ENCODE results near the gene SCN10A.

The SCN10A gene

DNA sequence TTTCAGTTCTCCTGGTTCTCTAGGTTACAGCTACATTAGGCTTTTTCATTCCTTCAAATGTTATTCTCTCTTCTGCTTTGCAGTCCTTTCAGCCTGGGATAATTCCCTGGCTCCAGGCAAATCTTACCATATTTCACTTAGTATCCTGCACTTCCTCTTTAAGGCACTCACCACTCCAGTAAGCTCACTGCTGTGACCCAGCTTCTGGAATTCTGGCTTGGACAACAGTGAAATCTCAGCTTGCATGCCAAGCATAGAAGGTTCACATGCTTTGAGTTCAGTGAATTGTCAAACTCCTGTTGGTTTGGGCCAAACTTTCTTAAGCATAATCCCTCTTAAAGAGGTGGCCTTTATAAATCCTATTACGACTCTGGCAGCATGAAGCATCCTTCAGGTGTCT is 69.4 kb downstream of the SCN10A start:
- Mint-ChIP-seq H3K4me1 (ENCODE audit: low read depth) (peaks cover 9% of the 10 kb centered on the region), H3K27me3 (no peaks in the 10 kb centered on the region), H3K4me3 (no peak overlapping the region), H3K36me3 (ENCODE audit: low read depth) (no peaks in the 10 kb centered on the region), H3K27ac (no peak overlapping the region), H3K9me3 (no peaks in the 10 kb centered on the region)
- intact Hi-C loops (cut with micrococcal nuclease): no loop called here

DNA sequence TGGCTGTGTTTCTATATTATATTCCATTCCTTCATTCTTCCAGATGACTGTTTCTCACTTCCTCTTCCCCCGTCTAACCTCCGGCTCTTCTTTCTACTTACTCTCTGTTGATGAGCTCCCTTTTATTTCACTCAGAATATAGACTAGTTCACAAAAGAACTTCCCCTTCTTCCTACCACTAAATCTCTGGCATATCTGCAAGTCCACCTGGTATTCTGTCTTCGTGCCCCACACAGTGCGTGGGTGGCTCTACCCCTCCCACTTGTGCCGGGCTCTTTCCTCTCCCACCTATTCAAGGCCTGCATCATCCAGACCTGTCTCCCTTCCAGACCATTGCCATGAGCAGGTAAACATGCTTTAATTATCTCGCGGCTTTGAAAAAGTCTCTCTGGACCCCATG is 73.0 kb downstream of the SCN10A start:
- intact Hi-C loops (cut with micrococcal nuclease): no loop called here
- no peaks in the 10 kb centered on the region for H3K9me3 Mint-ChIP-seq
- peaks cover 9% of the 10 kb centered on the region for H3K4me1 Mint-ChIP-seq (ENCODE audit: low read depth)
- no peaks in the 10 kb centered on the region for H3K36me3 Mint-ChIP-seq (ENCODE audit: low read depth)
- no peaks in the 10 kb centered on the region for H3K27me3 Mint-ChIP-seq
- H3K4me3 Mint-ChIP-seq: no peak overlapping the region
- no peak overlapping the region for H3K27ac Mint-ChIP-seq

DNA sequence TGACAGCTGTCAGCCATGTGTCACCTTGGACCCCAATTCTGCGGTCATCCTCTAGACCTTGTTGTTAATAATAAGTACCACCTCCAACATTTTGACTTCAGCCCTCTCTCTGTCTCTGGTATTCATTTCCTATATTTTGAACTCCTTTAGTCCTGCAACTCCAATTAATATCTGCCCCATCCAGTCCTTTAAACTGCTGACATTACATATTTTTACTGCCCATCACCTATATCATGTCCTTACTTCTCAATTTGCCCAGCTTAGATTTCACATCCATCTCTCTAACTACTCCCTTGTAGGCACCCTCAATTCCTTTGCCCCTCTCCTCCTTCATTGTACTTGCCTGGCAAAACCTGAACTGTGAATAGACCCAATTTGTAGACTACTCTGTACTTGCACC is 73.5 kb downstream of the SCN10A start:
- intact Hi-C loops (cut with micrococcal nuclease): no loop called here
- no peaks in the 10 kb centered on the region for H3K27me3 Mint-ChIP-seq
- peaks cover 9% of the 10 kb centered on the region for H3K4me1 Mint-ChIP-seq (ENCODE audit: low read depth)
- no peaks in the 10 kb centered on the region for H3K36me3 Mint-ChIP-seq (ENCODE audit: low read depth)
- H3K9me3 Mint-ChIP-seq: no peaks in the 10 kb centered on the region
- H3K4me3 Mint-ChIP-seq: no peak overlapping the region
- H3K27ac Mint-ChIP-seq: no peak overlapping the region

DNA sequence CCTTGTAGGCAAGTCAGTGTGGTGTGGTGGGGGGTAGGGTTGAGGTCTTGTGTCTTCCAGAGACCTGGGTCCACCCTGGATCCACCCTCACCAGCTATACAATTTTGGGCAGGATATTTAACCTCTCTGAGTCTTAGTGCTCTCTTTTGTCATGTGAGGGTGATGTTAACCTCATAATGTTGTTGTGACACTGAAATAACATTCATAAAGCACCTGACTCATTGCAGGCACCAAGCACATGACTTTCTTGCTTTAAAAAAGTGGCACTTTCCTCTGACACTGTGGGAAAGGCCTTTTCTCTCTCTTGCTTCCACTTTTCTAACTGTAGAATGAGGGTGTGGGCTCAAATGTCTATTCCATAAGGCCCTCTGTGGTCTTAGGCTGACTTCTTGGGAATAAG is 75.5 kb downstream of the SCN10A start:
- Mint-ChIP-seq H3K9me3 (no peaks in the 10 kb centered on the region), H3K27ac (no peak overlapping the region), H3K4me1 (ENCODE audit: low read depth) (peaks cover 9% of the 10 kb centered on the region), H3K4me3 (no peak overlapping the region), H3K36me3 (ENCODE audit: low read depth) (no peaks in the 10 kb centered on the region), H3K27me3 (no peaks in the 10 kb centered on the region)
- intact Hi-C loops (cut with micrococcal nuclease): no loop called here

DNA sequence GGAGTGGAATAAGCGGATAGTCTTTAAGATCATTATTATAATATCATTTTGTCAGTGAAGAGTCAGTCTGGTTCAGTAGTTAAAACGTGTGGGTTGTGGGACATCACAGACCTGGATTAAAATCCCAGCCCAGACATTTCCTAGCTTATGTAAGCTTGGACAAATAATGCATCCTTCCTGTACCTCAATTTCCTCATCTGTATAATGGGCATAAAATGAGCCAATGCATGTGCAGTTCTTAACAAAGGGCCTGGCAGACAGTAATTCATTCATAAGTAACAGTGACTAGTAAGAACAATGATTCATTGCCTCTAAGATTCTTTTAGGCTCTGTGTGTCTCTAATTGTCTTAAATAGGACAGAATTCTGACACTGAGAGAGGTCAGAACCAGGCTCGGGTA is 76.1 kb downstream of the SCN10A start:
- Mint-ChIP-seq H3K9me3 (no peaks in the 10 kb centered on the region), H3K4me3 (no peak overlapping the region), H3K36me3 (ENCODE audit: low read depth) (no peaks in the 10 kb centered on the region), H3K27me3 (no peaks in the 10 kb centered on the region), H3K27ac (no peak overlapping the region), H3K4me1 (ENCODE audit: low read depth) (peaks cover 9% of the 10 kb centered on the region)
- intact Hi-C loops (cut with micrococcal nuclease): loop anchor here (10.0 kb wide), 1 partner anchor 255 kb away; no protein-coding TSS in a partner anchor

DNA sequence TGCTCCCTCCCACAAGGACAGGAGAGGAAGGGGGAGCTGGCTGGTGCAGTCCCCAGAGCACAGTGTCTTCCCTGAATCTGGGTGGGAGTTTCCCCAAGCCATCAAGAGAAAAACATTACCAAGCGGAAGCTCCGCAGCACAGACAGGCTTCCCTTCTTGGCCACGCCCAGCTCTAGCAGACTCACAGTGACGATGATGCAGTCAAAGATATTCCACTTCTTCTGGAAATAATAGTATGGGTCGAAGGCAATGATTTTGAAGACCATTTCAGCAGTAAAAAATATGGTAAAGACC is 76.7 kb downstream of the SCN10A start:
- H3K27me3 Mint-ChIP-seq: no peaks in the 10 kb centered on the region
- H3K36me3 Mint-ChIP-seq (ENCODE audit: low read depth): no peaks in the 10 kb centered on the region
- H3K4me3 Mint-ChIP-seq: no peak overlapping the region
- no peaks in the 10 kb centered on the region for H3K9me3 Mint-ChIP-seq
- H3K27ac Mint-ChIP-seq: no peak overlapping the region
- H3K4me1 Mint-ChIP-seq (ENCODE audit: low read depth): peaks cover 9% of the 10 kb centered on the region
- intact Hi-C loops (cut with micrococcal nuclease): loop anchor here (10.0 kb wide), 1 partner anchor 255 kb away; no protein-coding TSS in a partner anchor

DNA sequence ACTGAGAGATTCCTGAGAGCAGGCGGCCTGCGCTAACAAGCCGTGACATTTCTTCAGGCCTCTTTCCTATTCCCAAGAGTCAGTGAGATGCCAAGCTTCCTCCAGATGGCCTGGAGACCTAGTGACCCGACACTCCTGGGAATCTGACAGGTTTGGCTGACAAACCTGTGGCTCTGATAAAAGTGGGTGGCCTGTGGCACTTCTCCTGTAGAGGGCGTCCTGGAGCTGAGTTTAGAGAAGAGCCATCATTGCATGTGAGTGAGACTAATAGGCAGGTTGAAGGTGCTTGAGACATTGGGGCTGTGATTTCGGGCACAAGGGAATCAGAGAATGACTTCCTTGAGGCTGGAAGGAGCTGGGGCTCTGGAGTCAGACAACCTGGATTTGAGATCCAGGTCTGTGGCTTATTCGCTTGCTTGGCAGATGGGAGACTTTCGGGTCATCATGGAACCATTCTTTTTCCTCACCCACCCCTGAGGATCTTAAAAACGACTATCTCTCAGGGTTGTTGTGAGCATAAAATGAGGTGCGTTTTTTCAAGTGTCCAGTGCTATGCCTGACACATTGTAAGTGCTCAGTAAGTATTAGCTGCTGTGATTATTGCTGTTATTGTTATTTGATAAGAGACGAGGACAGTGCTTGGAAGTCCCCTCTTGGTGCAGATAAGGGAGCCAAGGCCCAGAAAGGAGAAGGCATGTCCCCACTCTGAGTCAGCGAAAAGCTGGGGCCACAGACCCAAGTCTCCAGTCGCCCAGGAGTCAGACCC is 77.2 kb downstream of the SCN10A start:
- H3K4me1 Mint-ChIP-seq (ENCODE audit: low read depth): peaks cover 9% of the 10 kb centered on the region
- intact Hi-C loops (cut with micrococcal nuclease): loop anchor here (10.0 kb wide), 1 partner anchor 256 kb away; no protein-coding TSS in a partner anchor
- H3K36me3 Mint-ChIP-seq (ENCODE audit: low read depth): no peaks in the 10 kb centered on the region
- no peak overlapping the region for H3K4me3 Mint-ChIP-seq
- no peaks in the 10 kb centered on the region for H3K27me3 Mint-ChIP-seq
- H3K27ac Mint-ChIP-seq: no peak overlapping the region
- no peaks in the 10 kb centered on the region for H3K9me3 Mint-ChIP-seq

DNA sequence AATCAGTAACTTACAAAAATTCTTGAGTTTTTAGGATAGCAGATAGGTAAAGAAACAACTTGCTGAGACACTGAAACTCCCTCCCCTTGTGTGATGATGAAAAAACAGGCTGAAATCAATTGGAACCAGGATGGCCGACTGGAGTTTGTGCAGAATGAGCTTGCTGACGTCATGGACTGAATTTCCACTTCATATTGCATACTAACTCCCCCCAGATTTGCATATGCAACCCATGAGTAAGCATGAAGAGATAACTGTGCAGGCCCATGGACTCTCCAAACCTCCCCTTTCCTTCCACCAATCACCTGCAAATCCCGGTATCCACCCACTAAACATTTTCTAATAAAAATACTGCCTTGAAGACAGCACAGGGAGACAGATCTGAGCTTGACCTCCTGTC is 84.5 kb downstream of the SCN10A start:
- Mint-ChIP-seq H3K36me3 (ENCODE audit: low read depth) (no peaks in the 10 kb centered on the region), H3K4me3 (no peak overlapping the region), H3K27ac (no peak overlapping the region), H3K27me3 (no peaks in the 10 kb centered on the region), H3K9me3 (no peaks in the 10 kb centered on the region), H3K4me1 (ENCODE audit: low read depth) (no peaks in the 10 kb centered on the region)
- intact Hi-C loops (cut with micrococcal nuclease): loop anchor here (10.0 kb wide), 1 partner anchor 263 kb away; no protein-coding TSS in a partner anchor

DNA sequence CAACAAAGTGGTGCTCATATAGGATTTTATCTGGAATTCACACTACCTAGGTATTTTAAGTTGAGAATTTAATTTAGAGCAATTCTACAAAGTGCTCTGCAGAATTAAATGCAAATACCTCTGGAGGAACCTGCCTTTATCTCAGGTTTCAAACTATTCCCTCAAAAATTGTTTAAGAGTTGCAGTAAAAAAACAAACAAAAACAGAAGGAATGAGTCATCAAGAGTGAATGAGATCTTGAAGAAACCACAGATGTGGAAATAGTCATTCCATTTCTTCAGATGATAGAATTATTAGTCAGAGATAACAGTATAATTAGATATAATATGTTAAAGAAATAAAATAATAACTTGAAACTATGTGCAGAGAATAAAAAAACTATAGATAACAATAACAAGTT is 85.7 kb downstream of the SCN10A start:
- Mint-ChIP-seq H3K27me3 (no peaks in the 10 kb centered on the region), H3K4me1 (ENCODE audit: low read depth) (no peaks in the 10 kb centered on the region), H3K9me3 (no peaks in the 10 kb centered on the region), H3K27ac (no peak overlapping the region), H3K36me3 (ENCODE audit: low read depth) (no peaks in the 10 kb centered on the region), H3K4me3 (no peak overlapping the region)
- intact Hi-C loops (cut with micrococcal nuclease): loop anchor here (10.0 kb wide), 1 partner anchor 265 kb away; no protein-coding TSS in a partner anchor

DNA sequence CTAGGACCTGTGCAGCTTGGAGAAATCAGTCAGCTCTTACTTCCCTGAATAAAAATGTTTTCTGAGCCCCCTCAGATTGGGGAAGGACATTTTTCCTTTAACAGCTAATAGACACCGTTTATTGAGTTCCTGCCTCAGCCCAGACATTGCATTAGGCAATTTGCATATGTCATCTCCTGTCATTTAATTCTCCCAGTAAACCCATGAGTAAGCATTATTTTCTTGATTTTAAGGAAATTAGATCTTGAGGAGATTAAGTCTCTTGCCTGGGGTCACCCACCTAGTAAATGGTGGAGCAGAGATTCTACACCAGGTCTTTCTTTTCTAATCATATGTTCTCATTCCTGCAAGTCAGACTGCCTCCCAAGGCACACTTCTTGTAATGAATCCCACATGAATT is 88.0 kb downstream of the SCN10A start:
- H3K4me3 Mint-ChIP-seq: no peak overlapping the region
- intact Hi-C loops (cut with micrococcal nuclease): no loop called here
- H3K27me3 Mint-ChIP-seq: no peaks in the 10 kb centered on the region
- H3K9me3 Mint-ChIP-seq: no peaks in the 10 kb centered on the region
- no peak overlapping the region for H3K27ac Mint-ChIP-seq
- no peaks in the 10 kb centered on the region for H3K4me1 Mint-ChIP-seq (ENCODE audit: low read depth)
- no peaks in the 10 kb centered on the region for H3K36me3 Mint-ChIP-seq (ENCODE audit: low read depth)

DNA sequence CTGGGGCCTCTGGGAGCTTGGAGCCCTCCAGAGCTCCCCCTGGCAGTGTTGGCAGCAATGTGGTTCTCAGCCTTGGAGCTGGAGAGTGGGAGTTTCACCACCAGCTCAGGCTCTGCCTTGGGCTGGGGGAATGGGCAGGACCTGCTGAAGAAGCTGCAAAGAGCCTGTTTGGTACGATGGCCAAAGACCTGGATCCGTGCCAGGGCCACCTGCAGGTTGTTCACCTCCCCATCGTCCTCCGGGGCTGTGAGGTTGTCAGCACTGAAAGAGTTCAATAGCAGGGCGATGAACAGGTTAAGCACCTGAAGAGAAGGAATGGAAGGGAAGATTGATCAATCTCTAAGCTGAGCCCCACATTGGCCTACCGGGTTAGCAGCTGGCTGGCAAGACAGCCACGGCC is 89.3 kb downstream of the SCN10A start:
- Mint-ChIP-seq H3K4me1 (ENCODE audit: low read depth) (no peaks in the 10 kb centered on the region), H3K4me3 (no peak overlapping the region), H3K36me3 (ENCODE audit: low read depth) (no peaks in the 10 kb centered on the region), H3K27me3 (no peaks in the 10 kb centered on the region), H3K27ac (no peak overlapping the region), H3K9me3 (no peaks in the 10 kb centered on the region)
- intact Hi-C loops (cut with micrococcal nuclease): no loop called here

DNA sequence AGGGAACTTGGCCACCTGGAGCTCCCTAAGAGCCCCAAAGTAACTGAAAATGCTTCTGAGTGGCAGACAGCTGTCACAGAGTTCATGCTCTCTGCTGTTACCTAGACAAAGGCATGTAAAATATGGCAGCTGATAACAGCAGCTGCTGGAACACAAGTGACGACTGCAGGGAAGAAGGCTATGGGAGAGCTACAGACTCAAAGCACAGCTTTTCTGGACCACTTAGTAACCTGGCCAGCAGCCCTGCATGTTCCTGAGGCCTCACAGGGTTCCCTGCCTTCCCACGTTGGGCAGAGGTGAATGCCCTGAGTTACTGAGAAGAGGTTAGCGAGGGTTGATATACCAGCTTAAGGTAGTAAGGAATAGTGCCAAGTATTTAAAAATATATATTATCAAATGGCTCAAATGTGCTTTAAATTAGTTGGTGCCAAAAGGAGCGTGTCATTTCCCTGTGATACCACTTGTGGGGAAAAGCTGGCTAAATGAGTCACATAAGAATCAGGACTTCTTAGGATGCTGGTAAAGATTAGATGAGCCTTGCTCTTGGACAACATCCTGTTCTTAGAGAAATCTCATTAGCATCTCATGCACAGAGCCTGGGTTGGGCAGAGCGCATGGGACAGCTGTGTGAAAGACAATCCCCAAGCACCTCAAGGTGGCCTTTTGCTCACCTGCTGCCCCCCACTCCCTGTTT is 90.1 kb downstream of the SCN10A start:
- intact Hi-C loops (cut with micrococcal nuclease): no loop called here
- Mint-ChIP-seq H3K4me3 (no peak overlapping the region), H3K4me1 (ENCODE audit: low read depth) (no peaks in the 10 kb centered on the region), H3K27me3 (no peaks in the 10 kb centered on the region), H3K36me3 (ENCODE audit: low read depth) (no peaks in the 10 kb centered on the region), H3K9me3 (no peaks in the 10 kb centered on the region), H3K27ac (no peak overlapping the region)

DNA sequence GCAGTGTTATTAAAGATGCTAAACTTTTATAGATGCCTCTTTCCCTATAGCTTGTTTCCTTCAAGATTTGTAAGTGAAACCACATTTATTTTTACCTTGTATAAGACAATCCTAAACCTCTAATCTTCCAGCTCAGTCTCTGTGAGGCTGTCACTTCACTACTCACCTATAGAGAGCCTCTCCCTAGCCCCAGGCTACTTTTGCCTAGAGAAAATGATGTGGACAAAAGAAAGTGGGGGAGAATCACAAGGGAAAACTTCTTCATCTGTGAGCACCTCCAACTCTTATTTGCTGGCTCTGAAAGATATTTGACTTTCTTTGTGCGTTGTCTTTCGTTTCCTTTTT is 91.7 kb downstream of the SCN10A start:
- intact Hi-C loops (cut with micrococcal nuclease): no loop called here
- H3K9me3 Mint-ChIP-seq: no peaks in the 10 kb centered on the region
- no peak overlapping the region for H3K27ac Mint-ChIP-seq
- no peak overlapping the region for H3K4me3 Mint-ChIP-seq
- no peaks in the 10 kb centered on the region for H3K4me1 Mint-ChIP-seq (ENCODE audit: low read depth)
- no peaks in the 10 kb centered on the region for H3K36me3 Mint-ChIP-seq (ENCODE audit: low read depth)
- no peaks in the 10 kb centered on the region for H3K27me3 Mint-ChIP-seq

DNA sequence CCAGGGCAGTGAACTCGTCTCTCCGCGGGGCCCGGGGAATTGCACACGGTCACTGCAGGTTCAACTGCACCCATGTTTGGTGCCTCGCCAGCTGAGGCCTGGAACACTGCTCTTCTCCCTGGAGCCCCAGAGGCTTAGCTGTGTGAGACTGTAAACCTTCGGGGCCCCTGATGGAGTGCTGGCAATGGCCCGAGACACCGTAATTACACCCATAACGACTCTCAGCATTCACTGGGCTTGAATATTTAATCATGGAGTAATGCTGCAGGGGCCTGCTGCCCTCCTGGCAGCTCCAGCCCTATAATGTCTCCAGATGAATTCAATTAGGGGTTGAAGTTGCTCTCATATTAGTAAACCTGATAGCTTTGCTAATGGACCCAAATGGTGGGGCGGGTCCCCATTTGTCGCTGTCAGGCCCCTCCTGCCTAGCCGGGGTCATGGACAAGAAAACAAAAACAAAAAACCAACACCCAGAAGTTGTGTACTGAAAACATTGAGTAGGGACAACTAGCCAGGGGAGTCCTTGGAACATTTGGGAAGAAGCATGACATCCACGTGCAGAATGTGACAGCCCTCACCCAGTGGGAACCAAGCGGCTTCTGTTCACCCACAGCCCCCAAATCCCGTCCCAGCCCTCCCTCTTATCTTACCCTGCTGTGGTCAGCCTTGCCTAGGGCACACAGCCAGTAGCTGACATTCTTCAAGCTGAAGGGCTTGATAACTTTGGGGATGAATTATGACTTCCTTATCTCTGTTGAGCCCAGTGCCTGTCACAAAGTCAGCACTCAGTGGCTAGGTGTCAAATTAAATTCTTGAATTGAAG is 92.2 kb downstream of the SCN10A start:
- no peak overlapping the region for H3K27ac Mint-ChIP-seq
- no peaks in the 10 kb centered on the region for H3K27me3 Mint-ChIP-seq
- no peaks in the 10 kb centered on the region for H3K36me3 Mint-ChIP-seq (ENCODE audit: low read depth)
- intact Hi-C loops (cut with micrococcal nuclease): no loop called here
- no peak overlapping the region for H3K4me3 Mint-ChIP-seq
- no peaks in the 10 kb centered on the region for H3K9me3 Mint-ChIP-seq
- no peaks in the 10 kb centered on the region for H3K4me1 Mint-ChIP-seq (ENCODE audit: low read depth)

All from dendritic cell treated with granulocyte-macrophage colony-stimulating factor and Interleukin-4, amounts not matched to agents 40 ng/mL and 50 ng/mL, for 4 days (primary cell).